Karpas-422 (cell line): ENCODE results near the gene NPTXR. TPM values are rescaled to one million over a fixed set of nuclear protein-coding genes. Genes with fewer than 3 reads are reported as not detected.

ENCODE experiments used
- DNase-seq: peaks from one replicate; pipeline ENCODE4 v3.0.0-alpha.2; 2015
- H2AFZ ChIP-seq: fragments of 200-600 bp; sonication (generic); 2 replicates; pipeline ENCODE4 v1.6.1; 2014; ENCODE audit warnings: antibody characterized with exemption, low read length, mixed read lengths
- H3K27ac ChIP-seq: fragments of 200-600 bp; sonication (generic); 2 replicates; pipeline ENCODE4 v1.5.1; 2014; ENCODE audit warnings: mild to moderate bottlenecking, low read length, moderate library complexity
- H3K27me3 ChIP-seq: fragments of 200-600 bp; sonication (generic); 2 replicates; pipeline ENCODE4 v1.6.1; 2014; ENCODE audit warnings: low read length, mixed read lengths
- H3K36me3 ChIP-seq: fragments of 200-600 bp; sonication (generic); 2 replicates; pipeline ENCODE4 v1.6.1; 2014; ENCODE audit warnings: low read length, mixed read lengths; ENCODE audit not compliant: insufficient read depth
- H3K4me1 ChIP-seq: fragments of 200-600 bp; sonication (generic); 2 replicates; pipeline ENCODE4 v1.6.1; 2014; ENCODE audit warnings: mild to moderate bottlenecking, low read length, mixed read lengths
- H3K4me2 ChIP-seq: fragments of 200-600 bp; sonication (generic); 2 replicates; pipeline ENCODE4 v1.6.1; 2014; ENCODE audit warnings: low read length, low read depth, mild to moderate bottlenecking; ENCODE audit not compliant: poor library complexity, severe bottlenecking
- H3K4me3 ChIP-seq: fragments of 200-600 bp; sonication (generic); 2 replicates; pipeline ENCODE4 v1.5.1; 2014; ENCODE audit warnings: mild to moderate bottlenecking, antibody characterized with exemption, low read length, mixed read lengths
- H3K79me2 ChIP-seq: fragments of 200-600 bp; sonication (generic); 2 replicates; pipeline ENCODE4 v1.6.1; 2014; ENCODE audit warnings: mild to moderate bottlenecking, low read length, mixed read lengths
- H3K9ac ChIP-seq: fragments of 200-600 bp; sonication (generic); 2 replicates; pipeline ENCODE4 v1.6.0; 2014; ENCODE audit warnings: low read length
- H3K9me2 ChIP-seq: fragments of 200-600 bp; sonication (generic), shearing (Covaris generic); replicated peaks from 2 replicates; pipeline ENCODE4 v1.6.0; 2014; ENCODE audit warnings: mild to moderate bottlenecking, low read length, moderate library complexity; ENCODE audit not compliant: insufficient read depth
- H3K9me3 ChIP-seq: fragments of 300-700, 200-600 bp; sonication (generic); 2 replicates; pipeline ENCODE4 v1.6.1; 2014; ENCODE audit warnings: low read length, mixed read lengths
- H4K20me1 ChIP-seq: fragments of 200-600 bp; sonication (generic); 2 replicates; pipeline ENCODE4 v1.6.1; 2014; ENCODE audit warnings: mild to moderate bottlenecking, antibody characterized with exemption, low read length, low read depth; ENCODE audit not compliant: insufficient read depth
- total RNA-seq: library from RNA; depleted of rRNA; stranded (reverse); fragments of >200 nt; shearing (Covaris generic); gene quantifications from 2 replicates; pipeline ENCODE4 v1.2.3, GENCODE V29; 2014; ENCODE audit warnings: low replicate concordance; rRNA removed

The NPTXR gene
- total RNA-seq, 1 experiment from 2014 or later = not detected

- Histone ChIP-seq H3K27ac (no peak overlapping the region), H3K4me3 (no peak overlapping the region), H3K9me3 (no peaks in the 10 kb centered on the region), H3K79me2 (no peaks in the 10 kb centered on the region), H3K27me3 (no peaks in the 10 kb centered on the region), H3K36me3 (no peaks in the 10 kb centered on the region), H3K4me1 (no peaks in the 10 kb centered on the region), H3K4me2 (no peak overlapping the region), H3K9me2 (no peaks in the 10 kb centered on the region), H3K9ac (no peak overlapping the region), H4K20me1 (no peaks in the 10 kb centered on the region), H2AFZ (no peak overlapping the region)
- DNase-seq = no peak
These were observed 67.7 kb downstream of the NPTXR start for GRCh38 chr22:38776086-38776485.

GRCh38 chr22:38775656-38776055, 68.2 kb downstream of the NPTXR start:
- H3K9ac ChIP-seq = no peak overlapping the region
- H2AFZ ChIP-seq = no peak overlapping the region

GRCh38 chr22:38774496-38775166, 69.2 kb downstream of the NPTXR start:
- no peaks in the 10 kb centered on the region for H3K9me2 ChIP-seq
- H3K9ac ChIP-seq = no peak overlapping the region
- no peaks in the 10 kb centered on the region for H3K4me1 ChIP-seq
- H3K4me2 ChIP-seq = no peak overlapping the region
- H3K4me3 ChIP-seq = no peak overlapping the region
- no peak for DNase-seq
- H4K20me1 ChIP-seq = no peaks in the 10 kb centered on the region
- H3K36me3 ChIP-seq = no peaks in the 10 kb centered on the region
- H2AFZ ChIP-seq = no peak overlapping the region
- H3K79me2 ChIP-seq = no peaks in the 10 kb centered on the region
- no peak overlapping the region for H3K27ac ChIP-seq
- no peaks in the 10 kb centered on the region for H3K9me3 ChIP-seq
- no peaks in the 10 kb centered on the region for H3K27me3 ChIP-seq

More at GRCh38 chr22:38775656-38776055, 68.2 kb downstream of the NPTXR start:
- no peak overlapping the region for H3K4me3 ChIP-seq
- H3K4me2 ChIP-seq = no peak overlapping the region
- H3K4me1 ChIP-seq = no peaks in the 10 kb centered on the region
- no peaks in the 10 kb centered on the region for H3K36me3 ChIP-seq
- H4K20me1 ChIP-seq = no peaks in the 10 kb centered on the region
- H3K27ac ChIP-seq = no peak overlapping the region
- no peaks in the 10 kb centered on the region for H3K79me2 ChIP-seq
- no peaks in the 10 kb centered on the region for H3K9me2 ChIP-seq
- no peak for DNase-seq
- H3K9me3 ChIP-seq = no peaks in the 10 kb centered on the region
- H3K27me3 ChIP-seq = no peaks in the 10 kb centered on the region

- Histone ChIP-seq H3K79me2 (no peaks in the 10 kb centered on the region), H4K20me1 (no peaks in the 10 kb centered on the region), H3K9ac (no peak overlapping the region), H2AFZ (no peak overlapping the region), H3K27me3 (no peaks in the 10 kb centered on the region), H3K4me3 (no peak overlapping the region), H3K4me2 (no peak overlapping the region), H3K27ac (no peak overlapping the region), H3K9me2 (no peaks in the 10 kb centered on the region), H3K9me3 (no peaks in the 10 kb centered on the region), H3K4me1 (no peaks in the 10 kb centered on the region), H3K36me3 (no peaks in the 10 kb centered on the region)
- DNase-seq = no peak
These were observed 70.4 kb downstream of the NPTXR start for GRCh38 chr22:38773363-38773946.

- no peak overlapping the region for H2AFZ ChIP-seq
- no peak overlapping the region for H3K27ac ChIP-seq
- H3K4me1 ChIP-seq = no peaks in the 10 kb centered on the region
- H3K79me2 ChIP-seq = no peaks in the 10 kb centered on the region
- H3K27me3 ChIP-seq = no peaks in the 10 kb centered on the region
- DNase-seq = no peak
- H3K4me3 ChIP-seq = no peak overlapping the region
- H4K20me1 ChIP-seq = no peaks in the 10 kb centered on the region
- no peaks in the 10 kb centered on the region for H3K36me3 ChIP-seq
- no peak overlapping the region for H3K9ac ChIP-seq
- no peaks in the 10 kb centered on the region for H3K9me2 ChIP-seq
- H3K9me3 ChIP-seq = no peaks in the 10 kb centered on the region
- H3K4me2 ChIP-seq = no peak overlapping the region
These were observed 71.3 kb downstream of the NPTXR start for GRCh38 chr22:38772623-38772873.

GRCh38 chr22:38770257-38770949, 73.4 kb downstream of the NPTXR start:
- Histone ChIP-seq H3K4me1 (no peaks in the 10 kb centered on the region), H3K36me3 (no peaks in the 10 kb centered on the region), H3K27me3 (no peaks in the 10 kb centered on the region)

More at GRCh38 chr22:38770257-38770949, 73.4 kb downstream of the NPTXR start:
- Histone ChIP-seq H3K9ac (no peak overlapping the region), H3K79me2 (no peaks in the 10 kb centered on the region), H3K4me2 (no peak overlapping the region), H4K20me1 (no peaks in the 10 kb centered on the region), H3K27ac (no peak overlapping the region), H3K9me3 (no peaks in the 10 kb centered on the region), H3K4me3 (no peak overlapping the region), H3K9me2 (no peaks in the 10 kb centered on the region), H2AFZ (no peak overlapping the region)
- DNase-seq = no peak

Other genes with a start within 250 kb of the NPTXR start
- 3.7 and 14.4 TPM in 2 replicates for gene FAM227A, start 187.6 kb downstream of the NPTXR start, total RNA-seq
- 11.1 and 13.2 TPM in 2 replicates for gene CBY1, start 187.4 kb downstream of the NPTXR start, total RNA-seq
- 57.8 and 74.1 TPM in 2 replicates for gene TOMM22, start 162.1 kb downstream of the NPTXR start, total RNA-seq
- gene JOSD1, start 143.1 kb downstream of the NPTXR start, total RNA-seq = 50.5 and 64.1 TPM in 2 replicates
- gene GTPBP1, start 138.1 kb downstream of the NPTXR start, total RNA-seq = 47.6 and 53.4 TPM in 2 replicates
- 23.3 and 44.9 TPM in 2 replicates for gene SUN2, start 88.0 kb downstream of the NPTXR start, total RNA-seq
- gene DNAL4, start 49.9 kb downstream of the NPTXR start, total RNA-seq = 3.2 and 8.8 TPM in 2 replicates
- gene CBX6, start 28.2 kb upstream of the NPTXR start, total RNA-seq = 30.5 and 46.4 TPM in 2 replicates
- not detected in 2 replicates for gene APOBEC3A, start 113.6 kb upstream of the NPTXR start, total RNA-seq
- not detected in 2 replicates for gene APOBEC3B, start 138.3 kb upstream of the NPTXR start, total RNA-seq
- gene APOBEC3C, start 170.2 kb upstream of the NPTXR start, total RNA-seq = 6.2 TPM in 2 replicates
- 2.1 and 4.3 TPM in 2 replicates for gene APOBEC3D, start 177.1 kb upstream of the NPTXR start, total RNA-seq
- gene APOBEC3F, start 196.8 kb upstream of the NPTXR start, total RNA-seq = 0.93 and 2.6 TPM in 2 replicates
- gene APOBEC3G, start 233.2 kb upstream of the NPTXR start, total RNA-seq = 6.0 and 6.5 TPM in 2 replicates